ENCODE measurements around the gene GCKR.

GCKR gene

DNA sequence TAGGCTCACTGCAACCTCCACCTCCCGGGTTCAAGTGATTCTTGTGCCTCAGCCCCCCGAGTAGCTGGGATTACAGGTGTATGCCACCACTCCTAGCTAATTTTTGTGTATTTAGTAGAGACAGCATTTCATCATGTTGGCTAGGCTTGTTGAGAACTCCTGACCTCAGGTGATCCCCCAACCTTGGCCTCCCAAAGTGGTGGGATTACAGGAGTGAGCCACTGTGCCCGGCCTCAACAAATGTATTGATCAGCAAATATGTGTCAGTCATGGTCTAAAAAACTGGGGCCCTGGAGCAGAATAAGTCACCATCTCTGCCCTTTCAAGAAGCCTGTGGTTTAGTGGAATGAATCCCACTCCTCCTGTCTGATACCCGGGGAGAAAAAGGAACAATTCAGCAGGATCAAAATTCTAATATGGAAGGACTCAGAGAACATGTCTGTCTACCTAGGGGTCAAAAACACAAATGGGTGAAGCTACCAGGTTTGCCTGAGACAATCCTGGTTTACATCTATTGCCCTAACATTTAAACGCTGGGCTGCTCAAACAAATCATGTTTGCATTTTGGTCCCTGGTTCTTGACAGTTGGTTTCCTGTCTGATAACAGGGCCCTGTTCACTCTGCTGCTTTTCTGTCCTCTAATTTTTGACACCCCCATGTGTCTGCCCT lies 21.6 kb downstream of the GCKR start:
- Histone ChIP-seq H3K27ac (ENCODE audit: low read length) (no peak overlapping the region), H3K4me2 (ENCODE audit: low read depth, low read length) (no peak overlapping the region), H3K4me1 (ENCODE audit: low read length) (no peaks in the 10 kb centered on the region)

GRCh38 chr2:27518782-27519113 lies 22.1 kb downstream of the GCKR start:
- H3K9me3 ChIP-seq (replicated peaks; ENCODE audit: insufficient read depth, low read length), result no peaks in the 10 kb centered on the region
- H3K9ac ChIP-seq (ENCODE audit: low read length), result no peak overlapping the region
- H3K9me2 ChIP-seq (replicated peaks; ENCODE audit: insufficient read depth, low read length), result no peaks in the 10 kb centered on the region
- no peaks in the 10 kb centered on the region for H4K20me1 ChIP-seq (ENCODE audit: insufficient read depth, low read length)
- H3F3A ChIP-seq (ENCODE audit: insufficient read depth, low read length), result no peaks in the 10 kb centered on the region
- H3K4me3 ChIP-seq (ENCODE audit: low read length), result no peak overlapping the region
- H3K27ac ChIP-seq (ENCODE audit: low read length), result no peak overlapping the region
- H2AFZ ChIP-seq (ENCODE audit: low read length), result no peak overlapping the region
- TF ChIP-seq, protein P1, sequence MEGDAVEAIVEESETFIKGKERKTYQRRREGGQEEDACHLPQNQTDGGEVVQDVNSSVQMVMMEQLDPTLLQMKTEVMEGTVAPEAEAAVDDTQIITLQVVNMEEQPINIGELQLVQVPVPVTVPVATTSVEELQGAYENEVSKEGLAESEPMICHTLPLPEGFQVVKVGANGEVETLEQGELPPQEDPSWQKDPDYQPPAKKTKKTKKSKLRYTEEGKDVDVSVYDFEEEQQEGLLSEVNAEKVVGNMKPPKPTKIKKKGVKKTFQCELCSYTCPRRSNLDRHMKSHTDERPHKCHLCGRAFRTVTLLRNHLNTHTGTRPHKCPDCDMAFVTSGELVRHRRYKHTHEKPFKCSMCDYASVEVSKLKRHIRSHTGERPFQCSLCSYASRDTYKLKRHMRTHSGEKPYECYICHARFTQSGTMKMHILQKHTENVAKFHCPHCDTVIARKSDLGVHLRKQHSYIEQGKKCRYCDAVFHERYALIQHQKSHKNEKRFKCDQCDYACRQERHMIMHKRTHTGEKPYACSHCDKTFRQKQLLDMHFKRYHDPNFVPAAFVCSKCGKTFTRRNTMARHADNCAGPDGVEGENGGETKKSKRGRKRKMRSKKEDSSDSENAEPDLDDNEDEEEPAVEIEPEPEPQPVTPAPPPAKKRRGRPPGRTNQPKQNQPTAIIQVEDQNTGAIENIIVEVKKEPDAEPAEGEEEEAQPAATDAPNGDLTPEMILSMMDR (IDR thresholded peaks at IDR 0.05; ENCODE audit: low read length), result no peak
- TF ChIP-seq EZH2 (optimal IDR thresholded peaks at IDR 0.05; ENCODE audit: low read depth, low read length) (no peak), EZH2phosphoT487 (IDR thresholded peaks at IDR 0.05; ENCODE audit: low read length) (no peak)
- H3K79me2 ChIP-seq (ENCODE audit: low read length), result no peaks in the 10 kb centered on the region
- H3K4me2 ChIP-seq (ENCODE audit: low read depth, low read length), result no peak overlapping the region
- no peaks in the 10 kb centered on the region for H3K27me3 ChIP-seq (replicated peaks; ENCODE audit: insufficient read depth, low read length)
- DNase-seq, result no peak
- H3K4me1 ChIP-seq (ENCODE audit: low read length), result no peaks in the 10 kb centered on the region
- H3K36me3 ChIP-seq (replicated peaks; ENCODE audit: insufficient read depth, low read length), result no peaks in the 10 kb centered on the region

More for the DNA sequence above, 21.6 kb downstream of the GCKR start:
- no peak overlapping the region for H3K9ac ChIP-seq (ENCODE audit: low read length)
- no peaks in the 10 kb centered on the region for H3K27me3 ChIP-seq (replicated peaks; ENCODE audit: insufficient read depth, low read length)
- H3K4me3 ChIP-seq (ENCODE audit: low read length), result no peak overlapping the region
- H3K9me3 ChIP-seq (replicated peaks; ENCODE audit: insufficient read depth, low read length), result no peaks in the 10 kb centered on the region
- H2AFZ ChIP-seq (ENCODE audit: low read length), result no peak overlapping the region
- no peak for DNase-seq
- H3K36me3 ChIP-seq (replicated peaks; ENCODE audit: insufficient read depth, low read length), result no peaks in the 10 kb centered on the region
- no peaks in the 10 kb centered on the region for H3K79me2 ChIP-seq (ENCODE audit: low read length)
- H3F3A ChIP-seq (ENCODE audit: insufficient read depth, low read length), result no peaks in the 10 kb centered on the region
- H4K20me1 ChIP-seq (ENCODE audit: insufficient read depth, low read length), result no peaks in the 10 kb centered on the region
- TF ChIP-seq EZH2 (optimal IDR thresholded peaks at IDR 0.05; ENCODE audit: low read depth, low read length) (no peak), EZH2phosphoT487 (IDR thresholded peaks at IDR 0.05; ENCODE audit: low read length) (no peak)
- TF ChIP-seq, protein P1 (IDR thresholded peaks at IDR 0.05; ENCODE audit: low read length), result no peak
- no peaks in the 10 kb centered on the region for H3K9me2 ChIP-seq (replicated peaks; ENCODE audit: insufficient read depth, low read length)

DNA sequence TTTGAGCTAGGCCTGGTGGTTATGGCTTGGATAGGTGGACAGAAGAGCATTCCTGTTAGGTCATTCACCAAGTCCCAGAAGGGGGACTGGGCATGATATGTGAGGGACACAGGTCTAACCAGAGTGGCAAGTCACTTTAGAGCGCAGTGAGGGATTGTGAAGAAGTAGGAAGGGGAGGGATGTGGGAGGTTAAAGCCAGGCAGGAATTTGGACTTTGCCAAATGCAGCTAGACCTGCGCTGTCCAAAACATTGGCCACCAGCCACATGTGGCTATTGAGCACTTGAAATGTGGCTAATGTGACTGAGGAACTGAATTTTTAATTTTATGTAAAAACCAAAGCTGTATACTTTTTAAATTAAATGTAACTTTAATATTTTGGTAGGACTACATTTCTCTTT lies 23.7 kb downstream of the GCKR start:
- H3F3A ChIP-seq (ENCODE audit: insufficient read depth, low read length), result no peaks in the 10 kb centered on the region
- no peaks in the 10 kb centered on the region for H3K9me2 ChIP-seq (replicated peaks; ENCODE audit: insufficient read depth, low read length)
- H4K20me1 ChIP-seq (ENCODE audit: insufficient read depth, low read length), result no peaks in the 10 kb centered on the region
- no peaks in the 10 kb centered on the region for H3K9me3 ChIP-seq (replicated peaks; ENCODE audit: insufficient read depth, low read length)
- DNase-seq, result no peak
- TF ChIP-seq EZH2 (optimal IDR thresholded peaks at IDR 0.05; ENCODE audit: low read depth, low read length), result no peak
- TF ChIP-seq EZH2phosphoT487 (IDR thresholded peaks at IDR 0.05; ENCODE audit: low read length), result no peak
- TF ChIP-seq, protein P1 (IDR thresholded peaks at IDR 0.05; ENCODE audit: low read length), result no peak
- H3K79me2 ChIP-seq (ENCODE audit: low read length), result no peaks in the 10 kb centered on the region
- H3K4me2 ChIP-seq (ENCODE audit: low read depth, low read length), result no peak overlapping the region
- no peak overlapping the region for H3K9ac ChIP-seq (ENCODE audit: low read length)
- H3K36me3 ChIP-seq (replicated peaks; ENCODE audit: insufficient read depth, low read length), result no peaks in the 10 kb centered on the region
- H3K4me3 ChIP-seq (ENCODE audit: low read length), result no peak overlapping the region
- no peaks in the 10 kb centered on the region for H3K27me3 ChIP-seq (replicated peaks; ENCODE audit: insufficient read depth, low read length)
- no peak overlapping the region for H2AFZ ChIP-seq (ENCODE audit: low read length)
- no peaks in the 10 kb centered on the region for H3K4me1 ChIP-seq (ENCODE audit: low read length)
- no peak overlapping the region for H3K27ac ChIP-seq (ENCODE audit: low read length)

All from MM.1S (cell line).